ENCODE results near the gene ZDHHC11B.
"Not testable (repeated sequence)": the region's sequence is repeated elsewhere in the genome, so short reads cannot be mapped to it uniquely, and the experiment has no call there.

ZDHHC11B gene

DNA sequence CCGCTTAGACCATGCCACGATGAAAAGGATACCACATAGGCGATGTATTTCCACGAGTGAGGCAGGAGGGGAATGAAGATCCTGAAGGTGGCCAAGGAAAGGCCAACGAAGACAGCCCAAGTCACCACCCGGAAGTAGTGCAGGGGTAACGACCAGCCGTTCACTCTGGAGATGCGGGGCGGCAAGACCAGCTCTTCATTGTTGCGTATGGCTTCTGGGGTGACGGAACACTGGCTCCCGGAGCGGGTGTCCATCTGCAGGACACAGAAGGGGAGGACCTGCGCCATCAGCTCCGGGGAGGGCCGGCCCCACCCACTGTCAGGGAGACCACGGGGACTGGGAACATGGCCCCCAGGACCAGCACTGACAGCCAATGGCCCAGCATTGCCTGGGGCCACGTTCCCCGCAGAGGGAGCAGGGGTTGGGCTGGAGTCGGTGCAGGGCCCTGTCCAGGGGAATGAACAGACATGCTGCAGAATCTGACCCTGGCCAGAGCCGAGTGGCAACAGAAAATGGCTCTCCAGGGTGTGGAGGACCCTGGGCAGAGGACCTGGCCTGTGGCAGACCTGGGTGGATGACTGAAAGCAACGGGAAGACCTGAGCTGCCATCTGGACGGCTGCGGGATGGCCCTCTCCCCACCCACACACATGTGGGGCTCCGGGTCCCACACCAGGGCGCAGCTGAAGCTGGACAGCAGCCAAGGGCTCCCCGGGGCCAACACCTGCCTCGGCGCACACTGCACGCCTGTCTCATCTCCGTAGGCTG lies 17.7 kb downstream of the ZDHHC11B start:
- DNase-seq (ENCODE audit: low spot score) = peak; percentile 10

DNA sequence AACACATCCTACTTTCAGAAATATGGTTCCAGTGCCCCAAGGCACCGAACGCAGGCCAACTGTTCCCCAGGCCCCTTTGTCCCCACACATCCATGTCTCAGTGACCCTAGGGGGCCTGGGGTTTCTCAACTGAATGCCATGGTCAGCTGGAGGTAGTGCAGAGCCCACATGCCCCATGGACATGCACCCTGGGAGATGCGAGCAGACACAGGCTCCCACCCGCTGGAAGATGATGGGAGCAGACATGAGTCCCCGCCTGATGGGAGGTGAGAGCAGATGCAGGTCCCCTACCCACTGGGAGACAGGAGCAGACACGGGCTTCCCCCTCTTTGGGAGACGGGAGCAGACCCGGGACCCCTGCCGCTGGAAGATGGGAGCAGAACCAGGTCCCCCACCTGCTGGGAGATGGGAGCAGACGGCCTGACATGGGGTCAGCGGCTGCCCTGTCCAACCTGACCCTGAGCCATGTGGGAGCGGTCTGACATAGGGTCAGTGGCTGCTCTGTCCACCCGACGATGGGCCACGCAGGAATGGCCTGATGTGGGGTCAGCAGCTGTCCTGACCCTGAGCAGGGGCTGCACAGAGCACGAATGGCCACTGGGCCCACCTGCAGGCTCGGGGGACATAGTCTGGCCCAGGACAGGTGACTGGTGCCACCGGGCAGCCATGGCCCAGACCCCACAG lies 18.4 kb downstream of the ZDHHC11B start:
- peak; percentile 3 for DNase-seq (ENCODE audit: low spot score)

- DNase-seq (ENCODE audit: low spot score) = no peak
These were observed 20.3 kb downstream of the ZDHHC11B start for GRCh38 chr5:763998-764781.

GRCh38 chr5:763397-763796 lies 21.1 kb downstream of the ZDHHC11B start:
- DNase-seq (ENCODE audit: low spot score) = no peak

DNA sequence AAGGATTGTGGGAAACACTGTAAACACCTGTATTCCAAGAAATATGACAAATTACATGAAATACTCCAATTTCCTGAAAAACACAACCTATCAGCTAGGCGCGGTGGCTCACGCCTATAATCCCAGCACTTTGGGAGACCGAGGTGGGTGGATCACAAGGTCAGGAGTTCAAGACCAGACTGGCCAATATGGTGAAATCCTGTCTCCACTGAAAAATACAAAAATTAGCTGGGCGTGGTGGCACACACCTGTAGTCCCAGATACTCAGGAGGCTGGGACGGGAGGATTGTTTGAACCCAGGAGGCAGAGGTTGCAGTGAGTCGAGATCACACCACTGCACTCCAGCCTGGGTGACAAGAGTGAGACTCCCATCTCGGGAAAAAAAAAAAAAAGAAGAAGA lies 21.5 kb downstream of the ZDHHC11B start:
- DNase-seq (ENCODE audit: low spot score) = not testable (repeated sequence)

GRCh38 chr5:761854-762710 lies 22.4 kb downstream of the ZDHHC11B start:
- DNase-seq (ENCODE audit: low spot score) = peak; percentile 71

- DNase-seq (ENCODE audit: low spot score) = peak; percentile 2
These were observed 23.3 kb downstream of the ZDHHC11B start for GRCh38 chr5:761059-761771.

GRCh38 chr5:760363-761058 lies 24.0 kb downstream of the ZDHHC11B start:
- DNase-seq (ENCODE audit: low spot score) = peak; percentile 4

DNA sequence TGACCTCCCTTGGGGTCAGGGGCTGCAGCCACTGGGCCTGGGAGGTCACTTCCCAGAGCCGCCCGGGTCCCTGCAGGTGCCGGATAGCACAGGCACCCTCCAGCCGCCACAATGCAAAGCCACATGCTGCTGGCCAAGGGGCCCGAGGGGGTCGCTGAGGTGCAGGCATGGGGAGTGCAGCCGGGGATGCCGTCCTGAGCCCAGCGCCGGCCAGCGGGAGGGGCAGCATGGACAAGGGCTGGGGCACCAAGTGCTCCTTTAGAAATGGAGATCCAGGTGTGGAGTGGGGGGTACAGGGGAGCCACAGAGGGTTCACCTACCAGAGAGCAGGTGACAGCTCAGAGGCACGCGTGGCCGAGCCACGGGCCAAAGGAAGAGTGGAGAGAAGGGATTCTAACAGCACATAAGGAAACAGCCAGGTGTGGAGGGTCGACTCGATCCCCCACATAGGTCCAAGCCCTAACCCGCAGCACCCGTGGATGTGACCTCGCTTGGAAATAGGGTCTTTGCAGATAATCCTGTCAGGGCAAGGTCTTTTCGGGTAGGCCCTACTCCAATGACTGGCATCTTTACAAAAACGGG lies 24.7 kb downstream of the ZDHHC11B start:
- DNase-seq (ENCODE audit: low spot score) = peak; percentile 2

GRCh38 chr5:759111-759751 lies 25.3 kb downstream of the ZDHHC11B start:
- peak; percentile 40 for DNase-seq (ENCODE audit: low spot score)

DNA sequence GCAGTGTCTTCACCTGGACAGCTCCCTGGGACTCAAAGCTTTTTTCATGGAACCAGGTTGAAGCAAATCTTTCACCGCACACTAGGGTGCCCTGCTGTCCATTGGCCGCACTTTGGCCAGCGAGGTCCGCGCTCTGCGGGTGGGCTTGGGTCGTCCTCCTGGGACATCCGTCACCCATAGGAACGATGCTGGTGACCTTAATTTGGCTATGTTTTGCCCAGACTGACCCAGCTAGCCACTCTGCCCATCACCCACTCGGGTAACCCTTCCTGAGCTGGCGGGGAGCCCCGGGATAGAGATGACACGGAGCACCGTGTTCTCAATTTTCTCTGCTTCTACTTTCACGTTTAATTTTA lies 25.9 kb downstream of the ZDHHC11B start:
- DNase-seq (ENCODE audit: low spot score) = peak; percentile 4

DNA sequence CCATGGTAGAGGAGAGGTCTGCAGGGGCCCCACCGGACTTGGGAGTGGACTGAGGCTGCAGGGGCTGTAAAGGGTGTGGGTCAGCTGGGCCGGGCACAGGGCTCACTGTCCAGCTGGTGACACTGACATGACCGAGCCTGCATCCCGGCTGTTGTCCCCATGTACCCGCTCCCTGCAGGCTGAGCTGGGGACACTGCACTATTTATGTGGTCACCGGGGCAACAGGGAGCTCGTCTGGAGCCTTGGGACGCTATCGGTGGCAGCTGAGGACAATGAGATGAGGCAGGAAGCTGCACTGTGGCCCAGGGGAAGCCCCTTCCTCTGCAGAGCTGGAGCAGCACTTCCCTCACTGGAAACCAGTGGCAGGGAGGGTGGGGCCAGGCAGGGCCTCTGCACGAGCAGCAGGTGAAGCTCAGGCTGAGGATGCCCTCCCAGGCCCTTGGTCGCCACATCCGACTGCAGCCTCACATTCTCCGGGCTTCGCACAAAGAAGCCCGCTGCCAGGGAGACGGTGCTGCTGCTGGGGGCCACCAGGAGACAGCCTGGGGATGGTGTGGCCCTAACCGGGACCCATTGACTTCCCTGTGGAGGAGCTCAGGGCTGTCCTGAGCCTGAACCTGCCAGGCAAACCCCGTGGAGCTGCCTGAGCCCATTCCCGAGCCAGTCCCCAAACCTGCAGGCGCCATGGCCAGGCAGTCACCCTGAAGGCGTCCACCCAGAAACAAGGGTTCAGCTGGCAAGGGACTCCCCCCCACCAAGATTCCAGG lies 26.4 kb downstream of the ZDHHC11B start:
- peak; percentile 68 for DNase-seq (ENCODE audit: low spot score)

DNA sequence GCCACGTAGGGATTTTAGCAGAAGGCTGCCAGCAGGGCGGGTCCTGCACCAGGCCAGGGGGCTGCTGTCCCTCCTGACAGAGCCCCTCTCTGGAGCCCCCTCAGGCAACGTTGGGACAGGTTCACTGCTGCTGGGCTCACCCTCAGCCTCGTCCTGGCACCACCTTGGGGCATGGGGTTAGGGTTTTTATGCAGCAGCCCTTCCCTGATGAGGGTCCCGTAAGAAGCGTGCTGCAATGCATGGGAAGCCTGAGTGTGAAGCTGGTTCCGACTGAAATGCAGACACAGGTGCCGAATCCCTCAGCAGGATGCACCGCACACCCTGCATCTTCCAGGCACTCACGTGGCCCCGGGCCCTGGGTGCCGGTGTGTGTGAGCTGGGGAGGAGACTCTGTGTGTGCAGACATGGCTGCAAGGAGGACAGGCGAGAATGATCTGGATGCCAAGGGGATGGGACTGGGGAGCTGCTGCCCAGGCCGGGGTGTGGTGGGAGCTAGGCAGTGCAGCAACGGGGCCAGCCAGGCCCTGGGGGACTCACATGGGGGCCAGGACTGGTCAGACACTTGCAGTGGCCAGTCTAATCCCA lies 27.1 kb downstream of the ZDHHC11B start:
- peak; percentile 6 for DNase-seq (ENCODE audit: low spot score)

- DNase-seq (ENCODE audit: low spot score) = peak; percentile 4
These were observed 27.6 kb downstream of the ZDHHC11B start for GRCh38 chr5:756865-757345.

DNA sequence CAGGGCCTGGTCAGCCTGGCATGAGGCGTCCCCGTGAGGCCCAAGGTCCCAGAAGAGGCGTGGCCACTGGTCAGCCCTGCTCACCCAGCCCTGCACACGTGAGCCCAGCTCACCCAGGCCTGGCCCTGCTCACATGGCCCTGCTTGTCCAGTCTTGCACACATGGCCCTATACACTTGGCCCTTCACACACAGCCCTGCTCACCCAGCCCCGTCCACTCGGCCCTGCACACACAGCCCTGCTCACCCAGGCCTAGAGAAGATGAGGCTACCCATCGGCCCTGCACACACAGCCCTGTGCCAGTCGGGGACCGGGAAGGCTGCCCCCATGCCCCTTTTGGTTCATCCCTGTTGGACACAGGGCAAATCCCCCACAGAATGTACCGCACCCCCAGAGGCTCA lies 28.4 kb downstream of the ZDHHC11B start:
- DNase-seq (ENCODE audit: low spot score) = peak; percentile 1

DNA sequence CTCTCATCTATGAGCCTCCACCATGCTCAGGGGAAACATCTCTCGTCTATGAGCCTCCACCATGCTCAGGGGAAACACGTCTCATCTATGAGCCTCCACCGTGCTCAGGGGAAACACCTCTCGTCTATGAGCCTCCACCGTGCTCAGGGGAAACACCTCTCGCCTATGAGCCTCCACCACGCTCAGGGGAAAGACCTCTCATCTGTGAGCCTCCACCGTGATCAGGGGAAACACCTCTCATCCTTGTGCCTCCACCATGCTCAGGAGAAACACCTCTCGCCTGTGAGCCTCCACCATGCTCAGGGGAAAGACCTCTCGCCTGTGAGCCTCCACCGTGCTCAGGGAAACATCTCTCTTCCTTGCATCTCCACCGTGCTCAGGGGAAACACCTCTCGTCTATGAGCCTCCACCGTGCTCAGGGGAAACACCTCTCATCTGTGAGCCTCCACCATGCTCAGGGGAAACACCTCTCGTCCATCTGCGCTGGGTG lies 30.3 kb downstream of the ZDHHC11B start:
- not testable (repeated sequence) for DNase-seq (ENCODE audit: low spot score)

DNA sequence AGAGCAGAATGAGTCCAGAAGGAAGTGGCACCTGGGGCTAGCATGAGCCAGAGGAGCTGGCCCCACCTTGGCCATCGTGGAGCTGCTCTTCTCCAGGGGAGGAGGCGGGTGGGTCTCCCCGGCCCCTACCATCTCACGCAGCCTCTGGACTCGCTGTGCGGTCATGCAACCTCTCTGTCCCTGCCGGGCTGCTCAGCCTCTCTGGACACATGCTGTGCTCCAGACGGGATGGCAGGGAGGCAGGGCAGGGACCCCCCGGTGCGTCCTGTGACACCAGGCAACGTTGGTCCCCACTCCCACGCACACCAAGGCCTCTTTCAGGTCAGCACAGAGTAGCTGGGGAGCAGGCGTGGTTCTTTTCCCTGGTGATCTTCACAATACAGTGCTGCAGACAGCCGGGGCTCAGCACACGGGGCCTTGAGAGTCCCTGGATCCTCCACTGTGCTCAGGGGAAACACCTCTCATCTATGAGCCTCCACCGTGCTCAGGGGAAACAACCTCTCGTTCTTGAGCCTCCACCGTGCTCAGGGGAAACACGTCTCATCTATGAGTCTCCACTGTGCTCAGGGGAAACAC lies 30.9 kb downstream of the ZDHHC11B start:
- not testable (repeated sequence) for DNase-seq (ENCODE audit: low spot score)

Measured in Ammon's horn (tissue), 1 donor.